Activated naive CD8-positive, alpha-beta T cell treated with anti-CD3 and anti-CD28 coated beads, Interleukin-2, amount 50 U/mL, for 24 hours (primary cell): ENCODE data around the gene PRR36.
A peak's percentile ranks its signal among the peaks of the same experiment; 100 is the strongest.

Experiments
- ATAC-seq: fragments of 150-1000 bp; cut with Tn5 transposase; one replicate; pipeline ENCODE4 v1.10.0; 2021
- DNase-seq: peaks from one replicate; pipeline ENCODE4 v3.0.0; 2021
- H3K27ac Mint-ChIP-seq: one replicate; pipeline ENCODE4 v1.8.0; 2021; ENCODE audit warnings: mild to moderate bottlenecking, mixed read lengths
- H3K27me3 Mint-ChIP-seq: one replicate; pipeline ENCODE4 v1.8.0; 2021; ENCODE audit warnings: mixed read lengths
- H3K36me3 Mint-ChIP-seq: one replicate; pipeline ENCODE4 v1.8.0; 2021; ENCODE audit warnings: low read depth, mixed read lengths
- H3K4me1 Mint-ChIP-seq: one replicate; pipeline ENCODE4 v1.8.0; 2021; ENCODE audit warnings: mixed read lengths
- H3K4me3 Mint-ChIP-seq: one replicate; pipeline ENCODE4 v1.8.0; 2021; ENCODE audit warnings: mild to moderate bottlenecking, moderate library complexity, mixed read lengths
- H3K9me3 Mint-ChIP-seq: one replicate; pipeline ENCODE4 v1.8.0; 2021; ENCODE audit warnings: mixed read lengths

PRR36 gene

GRCh38 chr19:7823686-7824301 is 50.4 kb downstream of the PRR36 start:
- Mint-ChIP-seq H3K36me3 (no peaks in the 10 kb centered on the region), H3K4me1 (peaks cover 8% of the 10 kb centered on the region), H3K27ac (no peak overlapping the region), H3K4me3 (no peak overlapping the region), H3K27me3 (peaks cover 40% of the 10 kb centered on the region), H3K9me3 (no peaks in the 10 kb centered on the region)
- DNase-seq (no peak), ATAC-seq (no peak)

DNA sequence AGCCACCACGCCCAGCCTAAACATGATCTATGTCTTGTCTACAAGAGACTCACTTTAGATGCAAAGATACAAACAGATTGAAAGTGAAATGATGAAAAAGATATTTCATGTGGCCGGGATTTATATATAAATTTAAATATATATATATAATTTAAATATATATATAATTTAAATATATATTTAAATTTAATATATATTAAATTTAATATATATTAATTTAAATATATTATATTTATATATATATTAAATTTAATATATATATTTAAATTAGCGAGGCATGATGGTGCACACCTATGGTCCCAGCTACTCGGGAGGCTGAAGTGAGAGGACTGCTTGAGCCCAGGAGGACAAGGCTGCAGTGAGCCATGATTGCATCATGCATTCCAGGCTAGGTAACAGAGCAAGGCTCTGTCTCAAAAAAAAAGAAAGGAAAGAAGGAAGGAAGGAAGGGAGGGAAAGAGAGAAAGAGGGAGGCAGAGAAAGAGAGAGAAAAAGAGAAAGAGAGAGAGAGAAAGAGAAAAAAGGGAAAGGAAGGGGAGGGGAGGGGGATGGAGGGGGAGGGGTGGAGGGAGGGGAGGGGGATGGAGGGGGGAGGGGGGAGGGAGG is 51.2 kb downstream of the PRR36 start:
- Mint-ChIP-seq H3K27ac (no peak overlapping the region), H3K4me1 (peaks cover 6% of the 10 kb centered on the region), H3K36me3 (no peaks in the 10 kb centered on the region), H3K27me3 (peaks cover 42% of the 10 kb centered on the region), H3K4me3 (no peak overlapping the region), H3K9me3 (no peaks in the 10 kb centered on the region)
- DNase-seq (no peak), ATAC-seq (no peak)

- Mint-ChIP-seq H3K9me3 (peaks cover 11% of the 10 kb centered on the region), H3K36me3 (no peaks in the 10 kb centered on the region), H3K4me1 (peaks cover 8% of the 10 kb centered on the region), H3K27ac (no peak overlapping the region), H3K27me3 (peaks cover 60% of the 10 kb centered on the region), H3K4me3 (no peak overlapping the region)
- no peak for ATAC-seq
- no peak for DNase-seq
Observed at GRCh38 chr19:7820588-7820987, 53.6 kb downstream of the PRR36 start.

DNA sequence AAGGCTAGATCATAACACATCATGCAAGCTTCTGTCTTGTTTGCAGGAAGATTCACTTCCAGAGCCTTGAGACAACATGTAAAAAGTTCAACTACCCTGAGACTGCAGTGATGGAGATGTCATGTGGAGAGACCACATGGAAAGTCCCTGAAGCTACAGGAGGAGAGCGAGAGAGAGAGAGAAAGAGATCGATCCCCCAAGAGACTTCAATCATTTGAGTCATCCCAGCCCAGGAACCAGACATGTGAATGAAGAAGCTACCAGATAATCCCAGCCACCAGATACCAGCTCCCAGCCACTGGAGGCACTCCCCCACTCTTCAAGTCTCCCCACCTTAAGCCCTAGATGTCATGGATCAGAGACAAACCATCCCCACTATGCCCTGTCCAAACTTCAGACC is 54.9 kb downstream of the PRR36 start:
- no peak for DNase-seq
- peaks cover 11% of the 10 kb centered on the region for H3K9me3 Mint-ChIP-seq
- no peak overlapping the region for H3K4me3 Mint-ChIP-seq
- no peaks in the 10 kb centered on the region for H3K36me3 Mint-ChIP-seq
- peaks cover 68% of the 10 kb centered on the region for H3K27me3 Mint-ChIP-seq
- peaks cover 15% of the 10 kb centered on the region for H3K4me1 Mint-ChIP-seq
- peak; percentile 33 for ATAC-seq
- no peak overlapping the region for H3K27ac Mint-ChIP-seq

DNA sequence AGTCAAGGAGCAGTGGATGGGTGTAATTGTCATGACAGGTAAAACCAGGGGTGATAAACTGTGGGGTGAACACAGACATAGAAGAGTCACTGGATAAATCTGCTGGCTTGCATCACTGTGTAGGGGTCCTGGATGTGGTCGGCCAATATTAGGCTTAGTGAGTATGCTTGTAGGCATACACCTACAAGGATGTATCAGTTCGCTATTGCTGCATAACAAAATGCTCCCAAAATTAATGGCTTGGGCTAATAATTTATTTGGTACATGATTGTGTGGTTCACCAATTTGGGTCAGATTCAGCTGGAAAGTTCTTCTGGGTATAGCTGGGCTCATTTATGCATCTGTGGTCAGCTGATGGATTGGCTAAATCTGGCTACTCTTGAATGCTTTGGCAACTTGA is 55.4 kb downstream of the PRR36 start:
- H3K36me3 Mint-ChIP-seq = no peaks in the 10 kb centered on the region
- peaks cover 15% of the 10 kb centered on the region for H3K4me1 Mint-ChIP-seq
- no peak overlapping the region for H3K27ac Mint-ChIP-seq
- DNase-seq = no peak
- H3K4me3 Mint-ChIP-seq = no peak overlapping the region
- peaks cover 11% of the 10 kb centered on the region for H3K9me3 Mint-ChIP-seq
- no peak for ATAC-seq
- H3K27me3 Mint-ChIP-seq = peaks cover 71% of the 10 kb centered on the region
